Ureter (tissue), 1 donor: ENCODE results near the gene CARMIL3. TPM values are rescaled to one million over a fixed set of nuclear protein-coding genes. Genes with fewer than 3 reads are reported as not detected.

Experiments used
- DNase-seq: peaks from one replicate; pipeline ENCODE4 v3.0.0-alpha.2; 2020; ENCODE audit warnings: low spot score
- total RNA-seq: library from RNA; stranded (reverse); gene quantifications from one replicate; pipeline ENCODE4 v1.2.4, GENCODE V29; 2023
- donor health status: DM: yes; HTN: yes; CAD: no.

CARMIL3 gene
- total RNA-seq, 1 donor from 2014 or later = 1.3 TPM

DNA sequence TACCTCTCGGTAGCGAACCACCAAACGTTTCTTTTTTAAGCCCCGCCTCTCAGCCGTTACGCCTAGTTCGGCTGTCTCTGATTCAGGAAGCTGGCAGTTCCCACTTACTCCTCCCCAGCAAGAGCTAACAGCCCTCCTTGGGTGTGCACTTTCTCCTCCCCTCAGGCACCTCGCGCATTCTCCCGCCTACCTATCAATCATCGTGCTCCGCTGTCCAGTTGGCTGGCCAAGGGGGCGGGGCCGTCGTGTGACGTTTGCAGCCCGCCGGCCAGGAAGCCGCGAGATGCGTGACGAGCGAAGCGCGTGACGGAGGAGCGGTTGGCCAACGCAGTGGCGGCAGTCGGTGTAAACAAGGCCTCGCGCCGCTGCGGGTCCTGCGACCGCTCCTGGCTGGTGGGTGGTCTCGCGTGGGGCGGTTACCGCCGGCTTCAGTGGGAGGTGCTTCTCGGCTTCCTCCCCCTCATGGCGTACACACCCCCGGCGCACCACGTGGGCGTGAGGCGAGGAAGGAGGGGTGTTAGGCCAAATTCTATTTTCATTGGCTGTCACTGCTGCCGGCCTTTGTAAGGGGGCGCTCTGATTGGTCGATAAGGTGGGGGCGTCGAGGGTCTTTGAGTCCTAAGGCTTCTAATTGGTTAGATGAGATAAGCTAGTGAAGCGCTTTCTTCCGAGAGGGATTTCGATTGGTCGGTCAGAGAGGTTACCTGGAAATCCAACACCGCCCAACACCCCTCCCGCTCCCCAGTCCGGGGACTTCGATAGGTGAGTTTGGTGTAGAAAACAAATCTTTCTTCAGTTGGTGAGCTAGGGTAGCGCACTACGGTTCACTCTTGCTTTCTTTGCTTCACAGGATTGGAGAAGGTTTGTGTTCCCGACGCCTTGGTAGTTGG is 63.0 kb downstream of the CARMIL3 start, which contains the start of the genes DCAF11 and NRL:
TSS of gene DCAF11 (plus strand) at position 246 of the 890 bp plus-strand sequence. CDS start 818 bp downstream, outside the sequence.
TSS of gene NRL (minus strand) at position 418 of the 890 bp plus-strand sequence. CDS start 32,101 bp downstream, outside the sequence.
- peak; percentile 99 for DNase-seq

DNA sequence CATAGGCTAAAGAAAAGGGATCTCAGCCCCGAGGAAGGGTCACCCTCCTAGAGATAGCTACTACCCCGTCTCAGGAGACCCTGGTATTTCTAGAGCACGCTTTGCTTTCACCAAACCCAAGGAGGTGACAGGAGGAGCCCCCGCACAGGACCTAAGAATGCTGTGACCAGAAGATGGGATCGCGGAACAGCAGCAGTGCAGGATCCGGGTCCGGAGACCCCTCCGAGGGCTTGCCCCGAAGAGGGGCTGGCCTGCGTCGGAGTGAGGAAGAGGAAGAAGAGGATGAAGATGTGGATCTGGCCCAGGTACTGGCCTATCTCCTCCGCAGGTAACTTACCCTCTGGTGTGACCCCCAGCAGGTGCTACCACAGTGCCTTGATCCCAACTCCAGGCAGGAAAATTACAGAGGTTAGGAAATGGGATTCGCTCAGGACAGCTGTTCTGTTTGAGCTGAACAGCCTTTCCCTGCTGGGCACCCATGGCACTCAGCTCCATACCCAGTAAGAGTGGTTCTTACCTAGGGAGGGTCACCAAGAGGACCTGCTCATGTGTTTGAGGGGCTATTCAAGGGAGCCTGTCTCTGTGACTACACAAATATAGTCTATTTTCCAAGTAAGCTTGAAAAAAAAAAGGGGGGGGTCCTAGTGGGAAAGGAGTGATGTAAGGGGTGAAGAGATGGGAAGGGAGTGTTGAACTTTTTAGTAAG is 63.8 kb downstream of the CARMIL3 start:
- no peak for DNase-seq

DNA sequence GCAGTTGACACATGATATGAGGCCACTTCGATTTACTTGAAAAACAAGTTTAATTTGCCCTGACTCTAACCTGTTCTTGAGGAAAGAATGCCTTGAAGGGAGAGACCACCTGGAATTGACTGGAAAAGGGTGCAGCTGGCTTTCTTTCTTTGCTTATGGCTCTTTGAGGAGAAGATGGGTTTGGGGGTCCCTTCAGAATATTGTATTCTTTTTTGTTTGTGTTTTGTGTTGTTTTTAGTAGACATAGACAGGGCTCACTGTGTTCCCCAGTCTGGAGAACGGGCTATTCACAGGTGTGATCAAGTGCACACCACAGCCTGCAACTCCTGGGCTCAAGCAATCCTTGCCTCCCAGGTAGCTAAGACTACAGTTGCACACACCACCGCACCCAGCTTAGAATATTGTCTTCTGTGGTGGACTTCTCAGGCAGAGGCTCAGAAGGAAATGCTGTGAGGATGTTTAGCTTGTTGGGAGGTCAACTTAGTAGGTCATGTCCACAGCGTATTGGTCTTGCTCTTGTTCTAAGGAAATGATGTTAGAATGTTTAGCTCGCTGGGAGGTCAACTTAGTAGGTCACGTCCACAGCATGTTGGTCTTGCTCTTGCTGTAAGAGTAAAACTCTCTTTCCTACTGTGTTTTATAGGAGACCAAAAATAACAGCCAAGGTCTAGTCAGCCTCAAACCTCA is 64.5 kb downstream of the CARMIL3 start:
- DNase-seq = no peak

GRCh38 chr14:24117179-24117578 is 65.4 kb downstream of the CARMIL3 start:
- DNase-seq = no peak

Other genes starting within 250 kb of the CARMIL3 start
- gene DHRS4, start 98.2 kb upstream of the CARMIL3 start, total RNA-seq = 21.2 TPM
- 30.3 TPM for gene DHRS4L2, start 63.1 kb upstream of the CARMIL3 start, total RNA-seq
- 1.5 TPM for gene CPNE6, start 19.6 kb downstream of the CARMIL3 start, total RNA-seq
- 116 TPM for gene PCK2, start 42.3 kb downstream of the CARMIL3 start, total RNA-seq
- 65.7 TPM for gene DCAF11, start 62.8 kb downstream of the CARMIL3 start, total RNA-seq
- gene NRL, start 62.9 kb downstream of the CARMIL3 start, total RNA-seq = 3.9 TPM
- 0.55 TPM for gene FITM1, start 78.7 kb downstream of the CARMIL3 start, total RNA-seq
- 227 TPM for gene PSME1, start 84.2 kb downstream of the CARMIL3 start, total RNA-seq
- gene EMC9, start 89.6 kb downstream of the CARMIL3 start, total RNA-seq = 25.7 TPM
- gene PSME2, start 94.6 kb downstream of the CARMIL3 start, total RNA-seq = 213 TPM
- gene RNF31, start 95.5 kb downstream of the CARMIL3 start, total RNA-seq = 86.6 TPM
- gene IRF9, start 109.3 kb downstream of the CARMIL3 start, total RNA-seq = 101 TPM
- gene REC8, start 120.1 kb downstream of the CARMIL3 start, total RNA-seq = 12.6 TPM
- 69.1 TPM for gene IPO4, start 136.8 kb downstream of the CARMIL3 start, total RNA-seq
- gene TM9SF1, start 143.4 kb downstream of the CARMIL3 start, total RNA-seq = 42.9 TPM
- 2.1 TPM for gene TSSK4, start 153.7 kb downstream of the CARMIL3 start, total RNA-seq
- 58.6 TPM for gene CHMP4A, start 161.5 kb downstream of the CARMIL3 start, total RNA-seq
- 17.0 TPM for gene MDP1, start 164.1 kb downstream of the CARMIL3 start, total RNA-seq
- gene NEDD8, start 180.4 kb downstream of the CARMIL3 start, total RNA-seq = 159 TPM
- gene GMPR2, start 180.9 kb downstream of the CARMIL3 start, total RNA-seq = 78.7 TPM
- gene TINF2, start 190.6 kb downstream of the CARMIL3 start, total RNA-seq = 82.5 TPM
- 7.7 TPM for gene TGM1, start 211.2 kb downstream of the CARMIL3 start, total RNA-seq
- 36.1 TPM for gene RABGGTA, start 219.6 kb downstream of the CARMIL3 start, total RNA-seq
- gene DHRS1, start 247.8 kb downstream of the CARMIL3 start, total RNA-seq = 28.7 TPM
- 36.5 TPM for gene NOP9, start 247.8 kb downstream of the CARMIL3 start, total RNA-seq